ENCODE measurements around the gene STARD9.

DNA sequence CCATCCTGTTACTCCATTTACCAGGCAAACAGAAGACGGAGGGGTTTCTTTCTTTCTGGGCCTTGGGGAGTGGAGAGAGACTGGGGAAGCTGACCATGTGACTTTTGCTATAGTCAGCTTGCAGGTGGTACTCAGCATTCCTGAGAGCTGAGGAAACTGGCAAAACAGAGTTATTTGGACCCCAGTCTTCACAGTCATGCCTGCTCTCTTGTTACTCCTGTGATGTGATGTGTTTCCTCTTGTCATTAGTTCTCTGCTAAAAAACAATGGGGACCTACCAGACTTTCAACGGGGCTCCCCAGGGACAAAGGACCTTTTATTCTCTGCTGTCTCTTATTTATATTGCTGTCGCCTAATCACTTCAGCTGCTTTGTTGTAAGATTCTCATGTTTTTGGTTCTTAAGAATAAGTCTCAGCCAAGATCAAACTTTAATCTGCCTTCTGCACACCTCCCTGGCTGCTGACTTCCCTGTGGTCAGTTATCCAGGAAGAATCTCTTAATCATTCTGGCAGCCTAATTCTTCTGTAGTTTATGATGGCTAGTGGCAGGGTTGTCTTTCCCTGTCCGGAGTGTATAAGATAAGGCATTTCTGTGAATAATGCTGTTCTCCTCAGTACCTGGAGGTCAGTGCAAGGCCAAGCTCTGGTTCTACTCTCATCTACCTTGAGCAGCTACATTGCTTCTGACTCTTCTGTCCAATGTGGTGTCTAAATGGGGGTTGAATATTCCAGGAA, 8.8 kb downstream of the STARD9 start:
- TF ChIP-seq POLR2A (IDR thresholded peaks at IDR 0.05; ENCODE audit: low read depth, low read length): no peak
- TF ChIP-seq CHD2 (IDR thresholded peaks at IDR 0.05; ENCODE audit: borderline replicate concordance, low read depth, low read length): no peak
- TF ChIP-seq, protein P1, sequence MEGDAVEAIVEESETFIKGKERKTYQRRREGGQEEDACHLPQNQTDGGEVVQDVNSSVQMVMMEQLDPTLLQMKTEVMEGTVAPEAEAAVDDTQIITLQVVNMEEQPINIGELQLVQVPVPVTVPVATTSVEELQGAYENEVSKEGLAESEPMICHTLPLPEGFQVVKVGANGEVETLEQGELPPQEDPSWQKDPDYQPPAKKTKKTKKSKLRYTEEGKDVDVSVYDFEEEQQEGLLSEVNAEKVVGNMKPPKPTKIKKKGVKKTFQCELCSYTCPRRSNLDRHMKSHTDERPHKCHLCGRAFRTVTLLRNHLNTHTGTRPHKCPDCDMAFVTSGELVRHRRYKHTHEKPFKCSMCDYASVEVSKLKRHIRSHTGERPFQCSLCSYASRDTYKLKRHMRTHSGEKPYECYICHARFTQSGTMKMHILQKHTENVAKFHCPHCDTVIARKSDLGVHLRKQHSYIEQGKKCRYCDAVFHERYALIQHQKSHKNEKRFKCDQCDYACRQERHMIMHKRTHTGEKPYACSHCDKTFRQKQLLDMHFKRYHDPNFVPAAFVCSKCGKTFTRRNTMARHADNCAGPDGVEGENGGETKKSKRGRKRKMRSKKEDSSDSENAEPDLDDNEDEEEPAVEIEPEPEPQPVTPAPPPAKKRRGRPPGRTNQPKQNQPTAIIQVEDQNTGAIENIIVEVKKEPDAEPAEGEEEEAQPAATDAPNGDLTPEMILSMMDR (IDR thresholded peaks at IDR 0.05 in 2 of 3, conservative IDR thresholded peaks at IDR 0.05 in 1 of 3; ENCODE audit: control insufficient read depth in 2 of 3, extremely low read depth in 1 of 3, insufficient read depth in 1 of 3, low read depth in 3 of 3, low read length in 3 of 3): no peak
- TF ChIP-seq, protein P2, sequence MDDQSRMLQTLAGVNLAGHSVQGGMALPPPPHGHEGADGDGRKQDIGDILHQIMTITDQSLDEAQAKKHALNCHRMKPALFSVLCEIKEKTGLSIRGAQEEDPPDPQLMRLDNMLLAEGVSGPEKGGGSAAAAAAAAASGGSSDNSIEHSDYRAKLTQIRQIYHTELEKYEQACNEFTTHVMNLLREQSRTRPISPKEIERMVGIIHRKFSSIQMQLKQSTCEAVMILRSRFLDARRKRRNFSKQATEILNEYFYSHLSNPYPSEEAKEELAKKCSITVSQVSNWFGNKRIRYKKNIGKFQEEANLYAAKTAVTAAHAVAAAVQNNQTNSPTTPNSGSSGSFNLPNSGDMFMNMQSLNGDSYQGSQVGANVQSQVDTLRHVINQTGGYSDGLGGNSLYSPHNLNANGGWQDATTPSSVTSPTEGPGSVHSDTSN (IDR thresholded peaks at IDR 0.05; ENCODE audit: insufficient replicate concordance, low read depth, low read length): no peak
- TF ChIP-seq, protein P3, sequence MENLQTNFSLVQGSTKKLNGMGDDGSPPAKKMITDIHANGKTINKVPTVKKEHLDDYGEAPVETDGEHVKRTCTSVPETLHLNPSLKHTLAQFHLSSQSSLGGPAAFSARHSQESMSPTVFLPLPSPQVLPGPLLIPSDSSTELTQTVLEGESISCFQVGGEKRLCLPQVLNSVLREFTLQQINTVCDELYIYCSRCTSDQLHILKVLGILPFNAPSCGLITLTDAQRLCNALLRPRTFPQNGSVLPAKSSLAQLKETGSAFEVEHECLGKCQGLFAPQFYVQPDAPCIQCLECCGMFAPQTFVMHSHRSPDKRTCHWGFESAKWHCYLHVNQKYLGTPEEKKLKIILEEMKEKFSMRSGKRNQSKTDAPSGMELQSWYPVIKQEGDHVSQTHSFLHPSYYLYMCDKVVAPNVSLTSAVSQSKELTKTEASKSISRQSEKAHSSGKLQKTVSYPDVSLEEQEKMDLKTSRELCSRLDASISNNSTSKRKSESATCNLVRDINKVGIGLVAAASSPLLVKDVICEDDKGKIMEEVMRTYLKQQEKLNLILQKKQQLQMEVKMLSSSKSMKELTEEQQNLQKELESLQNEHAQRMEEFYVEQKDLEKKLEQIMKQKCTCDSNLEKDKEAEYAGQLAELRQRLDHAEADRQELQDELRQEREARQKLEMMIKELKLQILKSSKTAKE (IDR thresholded peaks at IDR 0.05; ENCODE audit: low read depth, poor library complexity, severe bottlenecking): no peak

All from GM12878 (cell line).